ENCODE measurements around the gene MITF.

Gene MITF

DNA sequence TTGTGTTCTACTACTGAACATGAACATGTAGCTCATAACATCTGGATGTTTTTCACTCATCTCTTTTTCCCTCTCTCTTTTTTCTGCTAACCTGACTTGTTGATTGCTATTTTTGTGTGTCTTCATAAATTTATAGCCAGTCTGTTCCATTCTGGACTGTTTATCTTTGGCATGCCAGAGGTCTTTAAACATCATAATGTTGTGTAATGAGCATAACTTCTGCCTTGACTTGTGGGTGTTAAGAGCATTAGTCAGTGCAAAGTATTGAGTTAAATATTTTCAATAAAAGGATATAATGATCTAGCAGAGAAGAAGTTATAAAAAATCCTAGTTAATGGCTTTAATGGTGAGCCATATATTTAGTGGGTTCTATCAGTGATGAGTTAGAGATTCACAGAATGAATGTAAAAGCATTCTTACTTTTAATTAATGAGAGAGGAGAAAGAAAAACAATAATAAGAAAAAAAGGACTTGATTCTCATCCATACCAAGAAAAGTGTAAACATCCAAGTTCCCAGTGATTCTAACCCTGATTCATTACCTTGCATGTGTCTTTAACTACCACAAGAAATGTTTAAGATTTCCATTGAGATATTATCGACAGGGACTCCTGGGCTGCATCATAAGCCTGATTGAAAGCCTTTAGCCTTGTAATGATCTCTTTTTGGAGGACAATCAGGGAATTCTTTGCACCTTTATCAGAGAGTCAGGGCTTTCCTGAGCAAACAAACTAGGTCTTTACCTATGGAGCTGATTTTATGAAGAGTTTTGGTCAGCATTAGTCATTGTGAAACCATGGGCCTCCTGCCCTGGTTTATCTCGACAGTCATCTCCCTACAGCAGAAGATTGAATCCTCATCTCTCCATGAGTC lies 22.9 kb downstream of the MITF start:
- no peak for DNase-seq

DNA sequence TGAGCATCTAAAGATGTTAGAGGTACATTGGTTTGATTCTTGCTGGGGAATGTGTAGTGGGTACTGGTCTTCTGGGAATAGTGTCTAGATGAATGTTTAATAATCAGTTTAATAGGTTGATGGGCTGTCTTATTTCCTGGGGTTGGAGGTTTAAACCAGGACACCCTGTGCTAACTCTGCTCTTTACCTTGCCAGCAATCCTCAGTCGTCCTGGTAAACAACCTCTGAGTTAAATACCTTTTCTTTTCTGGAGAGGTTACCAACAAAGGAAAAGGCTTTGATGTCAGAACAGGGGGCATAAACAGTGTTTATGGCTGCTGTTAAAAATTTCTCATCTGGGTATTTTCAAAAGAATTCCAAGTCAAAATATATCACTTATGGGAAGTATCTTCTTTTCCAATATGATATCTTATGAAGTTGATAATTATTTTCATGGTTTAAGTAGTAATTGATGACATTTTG lies 23.5 kb downstream of the MITF start:
- DNase-seq, result no peak

DNA sequence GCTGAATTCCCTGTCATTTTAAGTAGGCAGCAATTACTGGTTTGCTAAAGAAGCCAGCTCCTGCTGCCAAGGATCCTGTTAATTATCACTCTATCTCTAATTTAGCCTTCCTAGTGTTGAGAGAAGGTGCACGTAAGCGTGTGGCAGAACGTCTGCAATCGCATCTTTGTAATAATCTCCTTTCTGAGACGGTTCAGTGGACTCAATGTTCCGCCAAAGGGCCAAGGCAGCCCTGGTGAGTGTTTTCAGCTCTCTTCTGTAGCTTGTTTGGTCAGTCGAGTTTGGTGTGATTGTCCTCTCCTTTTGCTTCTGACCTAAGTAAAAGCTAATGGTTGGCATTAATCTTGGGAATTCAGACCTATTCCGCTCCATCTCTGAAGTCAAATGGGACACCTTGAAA lies 24.2 kb downstream of the MITF start:
- no peak for DNase-seq

DNA sequence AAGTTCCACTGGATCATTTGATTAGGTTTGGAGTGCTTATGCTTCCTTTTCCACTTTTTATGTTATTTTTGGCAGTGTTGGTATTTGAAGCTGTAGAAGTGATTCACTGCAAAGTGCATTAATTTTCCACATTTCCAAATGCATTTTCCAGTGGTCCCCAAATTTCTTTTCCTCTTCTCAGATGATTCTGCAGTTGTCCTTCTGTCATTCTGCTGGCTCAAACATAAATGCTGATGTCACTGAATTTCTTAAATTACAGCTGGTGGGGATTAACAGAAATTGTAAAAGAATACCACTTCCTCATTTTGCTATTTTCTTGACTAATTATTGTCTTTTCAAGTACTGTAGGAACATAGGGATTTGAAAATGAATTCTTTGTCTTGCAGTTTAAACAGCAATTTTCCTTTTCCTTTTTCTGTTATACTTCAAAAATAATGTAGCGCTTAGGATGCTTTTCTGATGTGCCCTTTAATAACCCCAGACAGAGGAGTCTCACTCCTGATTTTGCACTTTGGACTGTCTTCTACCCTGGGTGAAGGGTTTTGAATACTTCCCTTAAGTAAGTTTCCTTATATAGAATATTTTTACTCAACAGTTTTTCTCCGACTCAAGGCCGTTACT lies 25.0 kb downstream of the MITF start:
- DNase-seq, result no peak

DNA sequence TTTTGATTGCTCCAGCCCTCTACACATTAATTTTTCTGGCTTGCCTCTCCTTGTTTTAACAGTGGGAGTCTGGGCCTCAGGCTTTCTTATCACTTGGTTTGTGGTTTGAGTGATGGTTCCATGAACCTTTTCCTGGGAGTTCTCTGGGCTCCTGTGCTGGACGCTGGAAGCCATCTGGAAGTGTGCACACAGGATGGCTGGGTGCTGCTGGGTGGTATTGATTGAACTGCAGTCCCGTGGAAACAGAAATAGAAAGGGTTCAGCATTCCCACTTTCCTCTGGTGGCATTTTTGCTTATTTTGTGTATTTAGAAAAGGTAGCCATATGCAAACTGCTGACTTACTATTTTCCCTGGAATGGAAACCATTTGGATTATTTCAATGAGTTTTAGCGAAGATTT lies 25.6 kb downstream of the MITF start:
- DNase-seq, result no peak

DNA sequence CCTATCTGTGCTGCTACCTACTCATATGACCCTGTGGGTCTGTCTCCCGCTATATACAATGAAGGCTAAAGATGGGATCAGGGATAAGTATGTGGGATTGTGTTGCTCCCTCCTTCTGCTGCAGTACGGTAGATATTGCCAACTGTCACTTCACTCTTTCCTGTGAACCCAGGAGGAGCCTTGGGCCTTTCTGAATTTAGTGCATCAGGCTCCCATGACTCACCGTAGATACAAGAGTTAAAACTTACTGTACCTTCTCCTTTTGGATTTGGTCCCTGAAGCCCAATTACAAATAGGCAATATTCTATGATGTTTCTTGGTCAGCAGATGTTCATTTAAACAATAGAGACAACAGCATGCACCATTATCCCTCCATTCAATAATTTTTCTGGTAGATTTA lies 27.4 kb downstream of the MITF start:
- DNase-seq, result no peak

DNA sequence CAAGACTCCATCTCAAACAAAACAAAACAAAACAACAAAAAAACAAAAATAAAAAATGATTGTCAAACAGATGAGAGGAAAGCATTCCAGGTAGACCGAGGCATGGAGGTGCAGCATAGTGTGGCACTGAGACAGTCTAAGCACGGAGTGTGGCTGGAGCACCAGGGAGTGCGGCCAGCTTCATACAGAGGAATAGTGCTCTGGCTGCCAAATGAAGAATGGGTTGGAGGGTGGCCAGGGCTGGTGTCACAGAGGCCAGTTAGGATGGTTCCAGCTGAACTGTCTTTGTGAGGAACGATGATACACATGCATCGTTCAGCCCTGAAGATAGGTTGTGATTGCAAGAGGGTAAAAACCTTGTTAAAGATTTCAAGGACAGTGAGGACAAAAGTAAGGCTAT lies 28.3 kb downstream of the MITF start:
- DNase-seq, result no peak

DNA sequence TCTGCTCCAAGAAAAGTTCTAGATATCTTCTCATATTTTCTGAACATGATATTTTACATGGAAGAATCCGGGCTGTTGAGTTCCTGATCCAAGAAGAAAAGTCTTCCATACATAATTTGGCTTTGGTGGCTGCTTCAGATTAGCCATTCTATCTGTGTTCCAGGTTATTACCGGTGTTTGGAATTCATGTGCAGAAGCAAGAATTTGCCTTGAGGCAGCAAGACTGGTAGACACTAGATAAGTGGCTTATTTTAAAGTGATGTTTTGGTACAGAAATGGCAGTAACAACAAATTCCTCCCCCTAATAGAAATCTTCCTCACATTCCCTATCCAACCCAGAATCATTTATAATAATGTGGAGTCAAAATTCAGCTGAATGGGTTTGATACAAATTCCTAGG lies 29.2 kb downstream of the MITF start:
- DNase-seq, result no peak

DNA sequence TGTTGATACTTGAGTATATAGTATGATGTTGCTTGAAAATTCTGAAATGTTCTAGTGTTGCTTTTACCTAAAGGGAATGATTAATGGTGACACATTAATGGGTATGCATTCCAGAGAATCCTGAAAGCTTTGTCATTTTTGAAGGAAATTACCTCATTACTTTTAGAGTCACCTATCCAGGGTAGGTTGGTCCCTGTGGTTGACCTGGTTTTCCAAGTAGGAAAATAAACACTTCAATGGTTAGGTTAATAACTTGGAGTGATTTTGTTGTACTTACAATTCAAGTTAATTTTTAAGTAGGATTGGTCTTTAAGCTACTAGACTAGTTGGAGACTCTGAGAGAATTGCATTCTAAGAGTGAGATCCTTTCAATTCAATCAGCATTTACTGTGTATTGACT lies 31.0 kb downstream of the MITF start:
- no peak for DNase-seq

DNA sequence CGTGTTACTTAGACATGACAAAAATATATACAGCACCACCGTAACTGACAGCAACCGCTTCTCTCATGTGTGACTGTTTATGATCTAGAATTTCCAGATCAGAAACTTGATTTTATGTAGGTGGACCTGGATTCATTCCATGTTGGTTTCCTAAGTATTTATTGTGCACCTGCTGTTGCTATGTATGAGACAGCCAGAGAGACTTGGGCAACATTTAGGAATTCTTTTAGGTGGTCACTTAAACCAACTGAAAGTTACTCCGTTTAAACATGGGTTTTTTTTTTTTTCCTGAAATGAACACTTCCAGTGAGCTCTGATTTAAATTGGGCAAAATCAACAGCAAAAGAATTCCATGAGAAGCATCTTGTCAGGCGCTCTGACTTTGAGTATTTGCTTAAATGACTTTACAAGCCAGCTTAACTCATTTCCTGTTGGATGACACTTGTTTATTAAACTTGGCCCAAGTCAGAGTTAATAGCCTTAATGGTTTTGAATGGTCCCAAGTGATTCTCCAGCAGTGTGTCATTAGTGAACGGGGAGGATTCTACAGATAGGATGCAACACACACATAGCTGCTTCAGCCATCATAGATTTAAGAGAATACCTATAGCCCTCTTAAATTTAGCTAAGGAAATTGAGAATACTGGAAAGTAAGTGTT lies 31.8 kb downstream of the MITF start:
- no peak for DNase-seq

DNA sequence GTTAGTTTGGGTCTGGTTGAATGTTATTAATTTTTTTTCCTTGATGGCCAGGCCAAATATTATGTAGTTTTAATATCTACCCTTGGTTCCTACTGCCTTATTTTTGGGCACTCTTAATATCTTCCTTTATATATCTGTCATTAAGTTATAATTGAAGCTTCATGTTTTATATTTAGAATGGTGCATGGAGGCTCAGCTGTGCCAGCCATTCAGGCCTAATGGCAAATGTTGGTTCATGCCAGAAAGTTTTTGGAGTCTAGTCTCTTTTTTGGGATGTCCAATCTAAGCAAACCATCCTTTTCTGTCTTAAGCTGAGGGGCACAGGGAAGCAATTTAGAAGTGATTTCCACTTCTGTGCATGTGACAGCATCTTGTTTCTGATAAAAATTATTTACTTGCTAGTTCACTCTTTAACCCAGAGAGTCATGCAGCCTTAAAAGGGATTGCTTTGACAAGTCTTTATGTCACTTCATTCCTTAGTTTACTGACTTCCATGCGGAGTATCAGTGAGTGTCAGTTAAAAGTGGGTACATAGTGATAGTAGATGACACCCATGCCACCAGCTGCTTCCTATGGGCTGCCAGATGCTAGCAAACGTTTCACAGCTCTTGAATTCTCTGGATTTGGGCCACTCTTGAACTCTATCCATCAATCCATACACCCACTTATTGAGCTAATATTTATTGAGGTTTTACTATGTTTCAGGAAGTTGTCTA lies 33.0 kb downstream of the MITF start:
- no peak for DNase-seq

DNA sequence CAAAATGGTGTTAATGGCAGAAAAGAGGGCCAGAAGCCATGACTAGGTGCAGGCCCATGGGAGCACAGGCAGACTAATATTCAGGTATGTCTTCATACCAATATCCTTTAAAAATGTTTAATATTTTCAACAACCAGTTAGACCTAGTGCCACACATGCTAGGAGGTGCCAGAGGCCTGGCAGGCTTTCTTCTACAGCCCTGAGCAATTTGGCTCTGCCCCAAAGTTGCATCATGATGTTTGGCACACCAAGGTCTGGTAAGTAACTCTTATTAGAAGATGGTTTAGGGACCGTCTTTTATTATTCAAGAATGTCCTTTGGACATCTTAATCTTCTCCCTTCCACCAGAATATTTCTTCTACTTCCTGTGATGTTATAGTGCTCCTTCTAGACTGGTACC lies 34.8 kb downstream of the MITF start:
- no peak for DNase-seq

DNA sequence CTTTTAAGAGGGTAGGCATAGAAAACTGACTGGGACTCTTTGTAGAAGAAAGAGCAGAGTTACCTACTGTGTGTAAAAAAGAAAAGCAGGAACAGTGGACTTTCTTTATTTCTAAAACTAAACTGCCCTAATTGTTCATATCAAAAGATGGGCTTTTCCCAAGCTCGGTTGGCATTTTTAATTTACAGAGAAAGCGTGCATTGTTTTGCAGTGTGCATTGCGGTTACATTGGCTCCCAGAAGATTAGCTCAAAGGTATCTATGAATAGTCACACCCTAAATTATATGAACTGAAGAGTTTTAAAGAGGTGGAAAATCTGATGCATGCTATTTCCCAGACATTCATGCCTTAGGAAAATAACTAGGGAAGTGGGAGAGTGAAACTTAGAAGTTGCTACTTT lies 36.5 kb downstream of the MITF start:
- DNase-seq, result no peak

DNA sequence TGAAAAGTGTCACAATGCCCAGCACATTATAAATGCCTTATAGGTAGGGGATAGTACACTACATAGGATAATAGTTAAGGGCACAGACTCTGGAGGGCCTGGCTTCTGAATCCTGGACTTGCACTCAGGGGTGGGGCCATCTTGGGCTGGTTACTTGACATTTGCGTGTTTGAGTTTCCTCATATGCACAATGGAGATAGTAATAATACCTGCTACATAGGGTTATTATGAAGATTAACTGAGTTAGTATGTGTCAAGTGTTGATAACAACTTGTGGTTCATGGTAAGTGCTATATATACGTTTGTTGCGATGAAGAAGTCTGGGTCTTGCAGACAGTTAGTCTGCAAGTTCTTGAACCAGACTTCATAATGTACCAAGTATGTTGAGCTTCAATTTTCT lies 37.0 kb downstream of the MITF start:
- no peak for DNase-seq

DNA sequence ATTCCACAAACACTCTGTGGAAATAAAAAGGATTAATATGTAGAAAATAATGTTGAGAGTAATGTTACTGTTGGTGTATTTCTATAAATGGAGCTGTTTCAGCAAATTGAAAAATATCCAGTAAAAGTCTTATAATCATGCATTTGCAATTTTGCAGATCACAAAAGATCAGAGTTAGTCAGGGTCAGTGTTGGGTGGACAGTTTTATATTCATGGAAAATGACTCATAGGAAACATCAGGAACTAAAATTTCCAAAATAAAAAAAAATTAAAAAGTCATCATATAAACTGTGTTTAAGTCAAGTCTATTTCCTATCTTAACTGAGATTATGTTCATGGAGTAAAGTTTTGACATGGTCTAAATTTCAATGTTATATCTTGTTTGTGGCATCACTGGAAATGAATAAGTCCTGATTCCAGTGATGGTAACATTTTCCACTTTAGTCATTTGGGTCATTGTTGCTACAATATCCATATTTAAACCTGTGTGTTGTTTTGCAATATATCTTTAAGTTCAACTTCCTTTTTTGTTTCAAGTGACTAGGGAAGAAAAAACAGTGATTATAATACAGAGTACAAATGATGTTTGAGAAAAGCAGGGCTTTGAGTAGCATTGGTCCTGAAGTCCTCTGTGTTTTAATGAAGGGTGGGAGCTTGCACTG lies 37.8 kb downstream of the MITF start:
- DNase-seq, result no peak

DNA sequence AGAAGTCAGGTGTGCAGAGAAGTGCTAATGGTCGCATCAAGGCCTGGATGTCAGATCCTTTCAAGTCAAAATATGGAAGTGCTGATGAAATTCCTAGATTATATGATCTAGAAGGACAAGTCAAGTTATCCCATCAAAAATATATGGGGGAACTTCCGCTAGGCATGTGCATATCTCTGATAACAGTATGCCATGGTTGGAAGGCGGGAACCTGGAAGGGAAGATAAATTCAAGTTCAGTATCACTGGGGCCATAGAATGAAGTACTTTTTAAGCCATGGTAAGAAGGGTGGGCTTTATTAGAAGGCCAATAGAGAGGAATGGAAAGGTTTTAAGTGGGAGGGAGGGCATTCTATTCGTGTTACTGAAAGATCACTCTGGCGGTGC lies 38.3 kb downstream of the MITF start:
- DNase-seq, result no peak

DNA sequence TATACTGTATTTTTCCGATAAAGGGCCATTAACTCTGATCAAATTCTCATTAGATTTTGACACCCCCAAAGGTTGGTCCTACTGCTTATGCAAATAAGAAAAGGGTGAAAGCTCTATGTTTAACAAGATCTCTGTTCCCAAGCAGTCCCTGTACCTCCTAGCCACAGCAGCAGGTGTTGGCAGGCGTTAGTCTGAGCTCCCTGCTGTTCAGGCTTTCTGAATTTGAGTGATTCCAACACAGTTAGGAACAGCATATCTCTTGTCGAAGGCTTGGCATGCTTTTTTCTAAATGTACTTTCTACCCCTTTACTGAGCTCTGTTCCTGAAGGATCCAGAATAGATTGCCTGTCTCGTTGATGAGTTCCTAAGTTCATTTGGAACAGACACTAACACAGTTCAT lies 42.3 kb downstream of the MITF start:
- no peak for DNase-seq

DNA sequence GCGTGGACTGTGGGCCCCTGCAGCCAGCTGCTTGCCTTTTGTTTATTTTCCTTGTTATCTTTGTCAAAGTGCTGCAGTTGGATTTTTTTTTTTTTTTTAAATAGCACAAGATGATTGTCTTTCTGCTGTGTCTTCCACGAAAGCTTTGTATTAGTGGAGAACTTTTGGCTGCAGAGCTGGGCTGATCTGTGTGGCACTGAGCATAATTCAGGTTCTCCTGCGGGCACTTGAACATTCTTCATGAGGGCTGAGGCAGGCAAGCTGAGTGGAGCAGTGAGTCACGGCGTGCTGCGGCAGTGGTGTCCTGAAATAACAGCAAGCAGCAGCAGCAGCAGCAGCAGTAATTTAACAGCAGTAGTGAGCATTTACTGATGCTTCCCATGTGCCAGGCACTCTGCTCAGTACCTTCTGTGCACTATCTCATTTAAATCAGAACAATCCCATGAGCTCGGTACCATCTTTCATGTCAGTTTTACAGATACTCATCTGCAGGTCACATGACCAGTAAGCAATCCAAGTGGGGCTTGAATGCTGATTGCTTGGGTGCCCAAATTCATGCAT lies 45.8 kb downstream of the MITF start:
- no peak for DNase-seq

DNA sequence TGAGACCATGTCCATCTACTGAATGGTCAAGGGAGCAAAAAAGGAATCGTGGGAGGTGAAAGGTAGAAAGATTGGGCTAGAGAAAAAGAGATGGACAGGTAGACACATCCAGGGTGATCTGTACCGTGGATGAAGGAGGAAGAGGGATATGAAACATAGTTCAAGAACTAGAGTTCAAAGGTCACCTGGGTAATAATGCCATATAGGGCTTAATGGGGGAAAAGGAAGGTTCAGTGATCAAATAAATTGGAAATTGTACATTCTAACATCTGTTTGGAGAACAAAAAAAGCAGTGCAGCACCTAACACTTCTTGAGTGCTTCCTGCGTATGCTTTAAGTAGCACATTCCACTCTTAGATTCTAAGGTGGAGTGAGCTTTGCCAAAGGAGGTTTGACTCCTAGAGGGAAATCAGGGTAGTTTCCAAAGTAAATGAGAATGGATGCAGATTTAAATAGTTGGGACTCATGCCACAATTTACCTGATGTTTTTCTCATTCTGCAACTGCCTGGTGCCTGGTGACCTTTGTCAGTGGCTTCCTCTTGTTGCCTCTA lies 46.6 kb downstream of the MITF start:
- DNase-seq, result no peak

DNA sequence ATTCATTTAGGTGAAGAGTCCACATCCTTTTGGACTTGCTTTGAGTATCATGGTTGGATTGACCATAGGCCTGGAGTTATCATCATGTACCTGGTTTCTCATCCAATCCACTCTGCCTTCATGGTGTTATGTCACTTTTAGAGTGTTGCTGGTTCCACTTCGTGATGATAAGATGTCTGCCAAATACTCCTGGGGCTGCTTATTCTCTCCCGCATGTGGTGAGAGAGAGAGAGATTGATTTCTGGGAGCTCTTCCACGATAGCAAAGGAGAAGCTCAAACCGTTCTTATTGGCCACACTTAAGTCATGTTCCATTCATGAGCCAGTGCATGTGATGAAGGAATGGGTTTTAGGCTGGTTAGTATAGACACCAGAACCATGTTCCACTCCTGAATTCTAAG lies 47.6 kb downstream of the MITF start:
- DNase-seq, result no peak

DNA sequence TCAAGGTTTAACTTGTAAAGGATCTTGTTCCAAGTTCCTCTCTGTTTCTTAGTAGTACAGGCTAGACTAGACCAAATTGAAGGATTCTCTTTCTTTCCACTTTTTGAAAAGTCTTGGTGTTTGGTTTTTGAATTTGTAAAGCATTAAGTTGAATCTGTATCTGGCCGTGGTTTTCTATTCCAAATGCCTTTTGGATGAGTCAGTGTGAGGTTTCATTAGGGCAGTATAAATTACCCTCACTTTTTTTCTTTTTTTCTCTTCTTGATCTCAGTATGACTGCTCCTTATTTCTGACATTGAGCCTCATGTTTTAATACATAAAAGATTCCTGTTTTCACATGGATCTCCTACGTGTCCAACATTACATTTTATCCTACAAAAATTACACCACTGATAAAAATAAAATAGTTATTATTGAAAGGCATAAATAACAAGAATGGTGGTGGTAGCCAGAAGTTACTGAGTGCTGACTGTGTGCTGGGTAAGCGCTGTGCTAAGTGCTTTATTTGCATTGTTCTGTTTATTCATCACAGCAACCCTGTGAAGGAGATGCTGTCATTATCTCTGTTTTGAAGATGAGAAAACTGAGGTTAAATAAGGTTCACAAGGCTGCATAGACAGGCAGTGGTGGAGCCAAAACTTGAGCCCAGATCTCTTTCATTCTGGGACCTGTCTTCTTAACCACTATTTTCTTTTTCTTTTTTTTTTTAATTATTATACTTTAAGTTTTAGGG lies 48.3 kb downstream of the MITF start:
- DNase-seq, result no peak

DNA sequence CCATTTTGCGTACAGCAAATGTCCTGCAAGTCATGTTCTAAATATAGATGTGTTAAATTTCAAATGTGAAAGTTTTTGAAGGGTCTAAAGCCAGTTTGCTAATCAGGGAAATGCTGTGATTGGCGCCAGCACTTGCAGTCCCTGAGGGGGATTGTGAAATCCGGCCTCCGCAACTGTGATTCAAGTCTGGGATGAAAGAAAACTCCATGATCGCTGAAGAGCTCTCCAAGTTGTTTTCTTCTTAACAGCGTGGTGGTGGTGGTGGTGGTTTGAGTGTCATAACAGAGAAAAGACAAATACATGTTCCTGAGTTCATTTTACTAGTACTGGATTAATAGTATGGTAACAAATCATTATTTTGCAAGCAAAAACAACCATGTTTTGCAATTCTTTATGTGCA lies 51.8 kb downstream of the MITF start:
- no peak for DNase-seq

All from NK-92 treated with Interleukin-12 subunit alpha and Interleukin-12 subunit beta, amount 100 ng/mL, for 24 hours (cell line).